H9 (cell line): ENCODE data around the gene DMD. TPM values are rescaled to one million over a fixed set of nuclear protein-coding genes. Genes with fewer than 3 reads are reported as not detected.

Source experiments
- DNase-seq: peaks from one replicate; pipeline ENCODE4 v3.0.0-alpha.2; 2017
- H2AFZ ChIP-seq: one replicate; pipeline ENCODE4 v1.6.1; 2013; ENCODE audit warnings: mild to moderate bottlenecking, low read length, control low read depth, moderate library complexity
- H2AK5ac ChIP-seq: 2 replicates; pipeline ENCODE4 v1.6.1; 2013; ENCODE audit warnings: low read length, control low read depth, mixed read lengths; ENCODE audit not compliant: insufficient read length
- H2BK120ac ChIP-seq: one replicate; pipeline ENCODE4 v1.6.1; 2013; ENCODE audit warnings: low read depth, mild to moderate bottlenecking, low read length, control low read depth, inconsistent platforms; ENCODE audit not compliant: poor library complexity, severe bottlenecking
- H2BK12ac ChIP-seq: 2 replicates; pipeline ENCODE4 v1.6.1; 2013; ENCODE audit warnings: low read length, control low read depth, mixed read lengths, low read depth; ENCODE audit not compliant: insufficient read length
- H2BK15ac ChIP-seq: 2 replicates; pipeline ENCODE4 v1.6.1; 2013; ENCODE audit warnings: low read depth, low read length, control low read depth
- H2BK20ac ChIP-seq: one replicate; pipeline ENCODE4 v1.6.1; 2013; ENCODE audit warnings: low read depth, mild to moderate bottlenecking, low read length, control low read depth, inconsistent platforms; ENCODE audit not compliant: poor library complexity, severe bottlenecking
- H2BK5ac ChIP-seq: 2 replicates; pipeline ENCODE4 v1.6.1; 2013; ENCODE audit warnings: low read length, control low read depth, mixed read lengths; ENCODE audit not compliant: insufficient read length
- H3K14ac ChIP-seq: 2 replicates; pipeline ENCODE4 v1.6.1; 2013; ENCODE audit warnings: low read length, control low read depth; ENCODE audit not compliant: insufficient read depth
- H3K18ac ChIP-seq: 2 replicates; pipeline ENCODE4 v1.6.1; 2013; ENCODE audit warnings: low read depth, mild to moderate bottlenecking, mixed read lengths, low read length, control low read depth; ENCODE audit not compliant: insufficient read length
- H3K23ac ChIP-seq: 2 replicates; pipeline ENCODE4 v1.6.1; 2013; ENCODE audit warnings: low read length, control low read depth, mixed read lengths, low read depth; ENCODE audit not compliant: insufficient read length
- H3K23me2 ChIP-seq: 2 replicates; pipeline ENCODE4 v1.6.1; 2013; ENCODE audit warnings: low read depth, mild to moderate bottlenecking, mixed read lengths, low read length, control low read depth; ENCODE audit not compliant: insufficient read length, poor library complexity, severe bottlenecking
- H3K27ac ChIP-seq: 2 replicates; pipeline ENCODE4 v1.5.1; 2013; ENCODE audit warnings: low read length, control low read depth, mixed read lengths, low read depth; ENCODE audit not compliant: insufficient read length
- H3K27me3 ChIP-seq: 2 replicates; pipeline ENCODE4 v1.6.1; 2013; ENCODE audit warnings: low read length, control low read depth, inconsistent platforms; ENCODE audit not compliant: insufficient read depth
- H3K4ac ChIP-seq: 2 replicates; pipeline ENCODE4 v1.6.1; 2013; ENCODE audit warnings: low read depth, mild to moderate bottlenecking, control low read depth, inconsistent platforms, low read length, moderate library complexity
- H3K4me1 ChIP-seq: 2 replicates; pipeline ENCODE4 v1.6.1; 2013; ENCODE audit warnings: low read length, control low read depth, inconsistent platforms; ENCODE audit not compliant: insufficient read depth
- H3K4me2 ChIP-seq: 2 replicates; pipeline ENCODE4 v1.6.1; 2013; ENCODE audit warnings: low read length, control low read depth, mixed read lengths; ENCODE audit not compliant: insufficient read length, insufficient read depth
- H3K56ac ChIP-seq: 2 replicates; pipeline ENCODE4 v1.6.1; 2013; ENCODE audit warnings: low read depth, mild to moderate bottlenecking, mixed read lengths, low read length, control low read depth; ENCODE audit not compliant: insufficient read length
- H3K79me1 ChIP-seq: 2 replicates; pipeline ENCODE4 v1.6.1; 2013; ENCODE audit warnings: low read depth, mild to moderate bottlenecking, moderate library complexity, low read length, control low read depth, inconsistent platforms; ENCODE audit not compliant: insufficient read depth, poor library complexity, severe bottlenecking
- H3K79me2 ChIP-seq: 2 replicates; pipeline ENCODE4 v1.6.1; 2013; ENCODE audit warnings: low read length, control low read depth, inconsistent platforms; ENCODE audit not compliant: insufficient read depth
- H3K9ac ChIP-seq: 2 replicates; pipeline ENCODE4 v1.6.1; 2013; ENCODE audit warnings: low read length, control low read depth, mixed read lengths; ENCODE audit not compliant: insufficient read length; ENCODE audit errors: extremely low read depth
- H3K9me3 ChIP-seq: one replicate; pipeline ENCODE4 v1.6.1; 2013; ENCODE audit warnings: low read depth, low read length, inconsistent platforms; ENCODE audit not compliant: control insufficient read depth
- H3T11ph ChIP-seq: one replicate; pipeline ENCODE4 v1.6.1; 2013; ENCODE audit warnings: mild to moderate bottlenecking, low read length, control low read depth, inconsistent platforms
- H4K20me1 ChIP-seq: one replicate; pipeline ENCODE4 v1.6.1; 2013; ENCODE audit not compliant: control insufficient read depth, insufficient read length, insufficient read depth
- H4K5ac ChIP-seq: 2 replicates; pipeline ENCODE4 v1.6.1; 2013; ENCODE audit warnings: low read depth, mild to moderate bottlenecking, mixed read lengths, low read length, control low read depth; ENCODE audit not compliant: insufficient read length
- H4K8ac ChIP-seq: replicated peaks from 2 replicates; pipeline ENCODE4 v1.6.1; 2013; ENCODE audit warnings: low read length, control low read depth, mixed read lengths, low read depth; ENCODE audit not compliant: insufficient read length
- H4K91ac ChIP-seq: 2 replicates; pipeline ENCODE4 v1.6.1; 2013; ENCODE audit warnings: low read depth, mild to moderate bottlenecking, moderate library complexity, mixed read lengths, low read length, control low read depth; ENCODE audit not compliant: insufficient read length
- H3K27ac Mint-ChIP-seq, 3 experiments: 2 replicates in 2 of 3; 3 replicates in 1 of 3; pipeline ENCODE4 v1.8.0; 2020 to 2021; ENCODE audit warnings: mixed read lengths in 3 of 3, mild to moderate bottlenecking in 1 of 3, moderate library complexity in 1 of 3
- H3K27me3 Mint-ChIP-seq: 2 replicates; pipeline ENCODE4 v1.8.0; 2021; ENCODE audit warnings: low read depth, mild to moderate bottlenecking, moderate library complexity, mixed read lengths
- H3K36me3 Mint-ChIP-seq, 3 experiments: 2 replicates in 2 of 3; 3 replicates in 1 of 3; pipeline ENCODE4 v1.8.0; 2020 to 2021; ENCODE audit warnings: low read depth in 3 of 3, mixed read lengths in 3 of 3; ENCODE audit not compliant: insufficient read depth in 1 of 3
- H3K4me1 Mint-ChIP-seq, 2 experiments: 2 replicates each; pipeline ENCODE4 v1.8.0; 2020; ENCODE audit warnings: mixed read lengths in 2 of 2
- H3K4me3 Mint-ChIP-seq, 2 experiments: 2 replicates in 1 of 2; 3 replicates in 1 of 2; pipeline ENCODE4 v1.8.0; 2020 to 2021; ENCODE audit warnings: mild to moderate bottlenecking in 2 of 2, mixed read lengths in 2 of 2, moderate library complexity in 1 of 2
- H3K9me3 Mint-ChIP-seq, 2 experiments: 2 replicates in 1 of 2; 3 replicates in 1 of 2; pipeline ENCODE4 v1.8.0; 2020; ENCODE audit warnings: mild to moderate bottlenecking in 2 of 2, mixed read lengths in 2 of 2, moderate library complexity in 1 of 2
- WGBS: extraction: QIAGEN DNeasy Blood & Tissue Kit; methylation state at CpG from one replicate; pipeline ENCODE4 v1.1.7; 2013; ENCODE audit warnings: missing lambda C conversion rate, low lambda C conversion rate, mixed read lengths; ENCODE audit not compliant: insufficient read length; ENCODE audit errors: extremely low coverage; 5-methylcytosine and 5-hydroxymethylcytosine counted together
- total RNA-seq: library from RNA; stranded (reverse); gene quantifications from 2 replicates; pipeline ENCODE4 v1.2.1, GENCODE V29; 2021
- TF ChIP-seq, protein P1 (sequence below): fragments of 200-600 bp; sonication (generic); conservative IDR thresholded peaks from 3 replicates; pipeline ENCODE4 v1.8.0; 2021; ENCODE audit warnings: antibody characterized with exemption, mild to moderate bottlenecking

The DMD gene
- total RNA-seq, 1 experiment from 2014 or later = 3.8 TPM

DNA sequence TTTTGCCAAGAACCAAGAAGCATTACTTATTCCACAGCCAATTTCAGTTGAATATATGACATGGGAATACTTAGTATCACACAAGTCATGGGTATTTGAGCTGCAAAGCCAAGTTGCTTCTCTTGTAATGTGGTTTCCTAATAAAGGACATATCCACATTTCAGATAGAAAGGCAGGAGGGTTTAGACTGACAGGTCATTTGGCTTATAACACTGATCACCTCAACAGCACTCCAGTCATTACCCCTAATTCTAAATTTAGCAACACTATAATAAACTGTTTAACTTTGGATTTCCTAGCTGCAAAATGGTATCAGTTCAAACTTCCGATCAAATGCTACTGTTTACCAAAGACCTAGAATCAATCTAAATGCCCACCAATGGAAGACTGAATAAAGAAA lies 2025.5 kb downstream of the DMD start:
- TF ChIP-seq, protein P1, sequence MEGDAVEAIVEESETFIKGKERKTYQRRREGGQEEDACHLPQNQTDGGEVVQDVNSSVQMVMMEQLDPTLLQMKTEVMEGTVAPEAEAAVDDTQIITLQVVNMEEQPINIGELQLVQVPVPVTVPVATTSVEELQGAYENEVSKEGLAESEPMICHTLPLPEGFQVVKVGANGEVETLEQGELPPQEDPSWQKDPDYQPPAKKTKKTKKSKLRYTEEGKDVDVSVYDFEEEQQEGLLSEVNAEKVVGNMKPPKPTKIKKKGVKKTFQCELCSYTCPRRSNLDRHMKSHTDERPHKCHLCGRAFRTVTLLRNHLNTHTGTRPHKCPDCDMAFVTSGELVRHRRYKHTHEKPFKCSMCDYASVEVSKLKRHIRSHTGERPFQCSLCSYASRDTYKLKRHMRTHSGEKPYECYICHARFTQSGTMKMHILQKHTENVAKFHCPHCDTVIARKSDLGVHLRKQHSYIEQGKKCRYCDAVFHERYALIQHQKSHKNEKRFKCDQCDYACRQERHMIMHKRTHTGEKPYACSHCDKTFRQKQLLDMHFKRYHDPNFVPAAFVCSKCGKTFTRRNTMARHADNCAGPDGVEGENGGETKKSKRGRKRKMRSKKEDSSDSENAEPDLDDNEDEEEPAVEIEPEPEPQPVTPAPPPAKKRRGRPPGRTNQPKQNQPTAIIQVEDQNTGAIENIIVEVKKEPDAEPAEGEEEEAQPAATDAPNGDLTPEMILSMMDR = no peak
- Mint-ChIP-seq H3K4me3 (no peak overlapping the region), H3K9me3 (peaks cover 44 to 65% of the 10 kb centered on the region in 2 experiments), H3K36me3 (no peaks in the 10 kb centered on the region; a peak in 2 of 7 replicates), H3K4me1 (no peaks in the 10 kb centered on the region; a peak in 1 of 4 replicates), H3K27ac (no peak overlapping the region), H3K27me3 (no peaks in the 10 kb centered on the region)
- no peaks in the 10 kb centered on the region for H3K9me3 ChIP-seq
- no peak overlapping the region for H2BK20ac ChIP-seq
- H3K23ac ChIP-seq = no peak overlapping the region
- no peak overlapping the region for H2BK5ac ChIP-seq
- H3K23me2 ChIP-seq = no peaks in the 10 kb centered on the region
- no peaks in the 10 kb centered on the region for H3K79me1 ChIP-seq
- H3K56ac ChIP-seq = no peak overlapping the region
- no peaks in the 10 kb centered on the region for H3K27me3 ChIP-seq
- H3K4ac ChIP-seq = no peak overlapping the region
- H3K9ac ChIP-seq = no peak overlapping the region
- no peak overlapping the region for H3T11ph ChIP-seq
- no peak for DNase-seq
- H3K18ac ChIP-seq = no peak overlapping the region
- no peak overlapping the region for H2BK15ac ChIP-seq
- no peak overlapping the region for H2BK12ac ChIP-seq
- H2BK120ac ChIP-seq = no peak overlapping the region
- no peaks in the 10 kb centered on the region for H3K4me1 ChIP-seq
- no peak overlapping the region for H4K91ac ChIP-seq
- H4K20me1 ChIP-seq = no peaks in the 10 kb centered on the region
- H2AK5ac ChIP-seq = no peak overlapping the region
- H4K5ac ChIP-seq = no peak overlapping the region
- no peak overlapping the region for H4K8ac ChIP-seq
- H3K27ac ChIP-seq = no peak overlapping the region
- WGBS = no CpG with 5 or more reads among the region's 1 CpG
- H2AFZ ChIP-seq = no peak overlapping the region
- H3K4me2 ChIP-seq = no peak overlapping the region
- no peaks in the 10 kb centered on the region for H3K79me2 ChIP-seq
- no peak overlapping the region for H3K14ac ChIP-seq
